HG03432 (cell line): ENCODE measurements around the gene IRF7.
"Not testable (repeated sequence)": the region's sequence is repeated elsewhere in the genome, so short reads cannot be mapped to it uniquely, and the experiment has no call there.

Experiments used
- ATAC-seq: cut with Tn5 transposase; IDR thresholded peaks from one replicate; pipeline ENCODE4 v1.9.1; 2021; ENCODE audit warnings: mild to moderate bottlenecking, moderate library complexity; ENCODE audit not compliant: unreplicated experiment

Gene IRF7

DNA sequence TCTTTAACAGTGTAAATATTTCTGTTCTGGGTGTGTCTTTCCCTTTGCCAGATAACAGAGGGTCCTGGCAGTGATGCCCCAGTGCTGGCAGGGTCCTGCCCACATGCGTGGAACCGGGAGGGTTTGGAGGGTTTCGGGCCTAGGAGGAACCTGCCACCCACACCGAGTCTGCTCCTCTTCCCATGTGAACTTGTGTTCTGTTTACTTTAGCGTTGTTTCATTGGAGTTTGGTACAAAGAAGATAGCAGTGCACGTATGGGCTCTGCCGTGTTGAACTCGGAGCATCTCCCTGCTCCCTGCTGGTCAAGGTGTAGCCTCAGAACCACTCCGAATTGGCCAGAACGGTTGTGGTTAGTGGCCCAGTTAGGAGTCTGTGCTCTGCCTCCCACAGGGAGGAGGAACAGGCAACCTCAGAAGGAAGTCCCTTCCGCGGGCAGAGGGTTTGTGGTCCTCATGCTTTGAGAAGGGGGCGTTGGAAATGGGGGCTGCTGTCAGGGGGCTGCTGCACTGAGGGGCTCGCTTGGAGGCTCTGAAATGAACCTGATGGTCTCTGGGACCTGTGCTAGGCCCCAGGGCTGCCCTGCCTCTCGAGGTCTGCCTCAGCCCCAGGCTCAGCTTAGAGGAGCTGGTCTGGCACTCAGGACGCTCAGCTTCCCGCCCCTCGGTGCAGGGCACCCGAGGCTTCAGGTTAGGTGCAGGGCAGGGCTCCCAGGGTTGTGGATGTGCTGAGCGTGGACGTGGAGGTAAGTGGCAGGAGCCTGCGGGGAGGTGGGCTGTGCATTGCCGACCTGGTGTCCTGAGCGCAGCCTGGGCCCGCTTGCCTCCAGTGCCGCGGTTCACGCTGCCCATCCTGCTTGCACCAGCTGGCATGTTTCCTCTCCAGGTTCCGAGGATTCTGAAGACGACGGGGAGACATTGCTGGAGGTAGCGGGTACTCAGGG lies 29.1 kb downstream of the IRF7 start:
- ATAC-seq: no peak

DNA sequence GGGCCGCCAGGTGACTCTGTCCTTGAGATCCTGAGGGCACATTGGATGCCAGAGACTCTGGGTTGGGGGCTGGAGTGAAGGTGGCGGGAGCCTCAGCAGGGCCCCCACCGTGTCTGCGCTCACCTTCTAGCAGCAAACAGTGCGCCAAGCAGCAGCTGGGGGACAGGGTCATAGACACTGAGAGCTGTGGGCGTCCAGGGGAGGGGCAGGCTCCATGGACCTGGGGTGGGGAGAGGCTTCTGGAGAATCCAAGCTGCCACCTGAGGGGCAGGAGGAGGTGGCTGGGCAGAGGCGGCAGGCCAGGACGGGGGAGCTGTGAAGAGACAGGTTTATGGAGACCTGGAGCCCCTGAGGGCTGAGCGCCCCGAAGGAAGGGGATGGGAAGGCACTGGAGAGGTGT lies 31.5 kb downstream of the IRF7 start:
- no peak for ATAC-seq

DNA sequence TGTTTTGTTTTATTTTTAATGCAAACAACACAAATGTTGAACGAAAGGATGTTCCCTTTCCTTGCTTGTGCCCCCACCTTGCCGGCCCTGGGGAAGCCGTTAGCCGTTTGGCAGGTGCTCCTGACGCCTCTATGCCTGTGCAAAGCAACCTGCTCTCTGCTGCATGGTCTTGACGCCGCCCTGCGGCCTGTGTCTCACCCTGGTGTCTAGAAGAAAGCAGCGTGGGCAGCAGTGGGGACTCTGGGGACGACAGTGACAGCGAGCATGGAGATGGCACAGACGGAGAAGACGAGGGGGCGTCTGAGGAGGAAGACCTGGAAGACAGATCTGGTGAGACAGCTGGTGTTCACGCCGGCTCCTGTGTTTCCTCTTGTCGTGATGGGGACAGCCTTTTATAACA lies 34.0 kb downstream of the IRF7 start:
- ATAC-seq: no peak

DNA sequence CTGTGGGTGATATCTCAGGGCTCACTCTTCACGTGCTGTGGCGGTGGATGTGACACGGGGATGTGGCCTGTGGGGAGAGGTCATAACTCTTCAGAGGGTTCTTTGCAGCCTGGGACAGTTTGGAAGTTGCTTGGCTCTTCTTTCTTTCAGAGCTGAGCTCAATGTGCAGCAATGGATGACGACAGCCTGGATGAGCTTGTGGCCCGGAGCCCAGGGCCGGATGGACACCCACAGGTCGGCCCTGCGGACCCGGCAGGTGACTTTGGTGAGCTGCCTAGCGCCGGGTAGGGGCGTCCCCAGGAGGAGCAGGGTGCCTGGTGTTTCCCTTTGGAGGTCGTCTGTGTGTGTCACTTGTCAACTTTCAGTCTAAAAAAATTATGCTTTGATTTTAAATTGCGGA lies 34.4 kb downstream of the IRF7 start:
- no peak for ATAC-seq

DNA sequence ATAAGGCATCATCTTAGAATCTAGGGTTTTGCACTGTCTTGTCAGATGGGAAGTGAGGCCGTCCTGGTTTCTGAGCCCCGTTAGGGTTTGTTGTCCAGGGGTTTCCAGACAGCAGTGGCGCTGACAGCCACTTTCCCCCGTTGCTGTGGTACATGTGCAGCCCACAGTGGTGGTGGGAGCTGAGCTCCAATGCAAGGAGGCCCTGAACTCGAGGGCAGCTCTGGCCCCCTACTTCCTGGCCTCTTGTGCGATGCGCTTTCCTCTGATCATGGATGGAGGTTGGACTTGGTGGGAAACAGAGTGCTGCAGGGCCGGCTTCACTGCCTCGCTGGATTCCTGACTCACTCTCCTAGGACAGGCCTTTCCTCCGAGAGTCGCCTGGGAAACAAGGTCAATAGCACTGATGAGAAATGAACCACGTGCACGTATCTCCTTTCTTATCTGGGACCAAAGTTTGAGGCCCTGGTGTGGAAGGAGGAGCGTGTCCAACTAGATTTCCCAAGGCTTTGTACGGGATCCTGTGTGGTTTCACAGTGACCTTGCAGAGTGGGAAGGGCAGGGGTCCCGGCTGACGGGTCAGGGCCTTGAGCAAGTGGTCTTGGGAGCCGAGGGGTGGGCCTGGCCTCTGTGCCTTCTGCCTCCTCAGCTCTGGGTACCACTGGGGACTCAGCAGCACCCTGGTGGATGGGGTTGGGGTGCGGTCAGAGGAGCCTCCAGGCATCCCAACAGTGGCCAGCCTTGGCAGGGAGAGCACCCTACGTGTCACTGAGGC lies 35.7 kb downstream of the IRF7 start:
- no peak for ATAC-seq

DNA sequence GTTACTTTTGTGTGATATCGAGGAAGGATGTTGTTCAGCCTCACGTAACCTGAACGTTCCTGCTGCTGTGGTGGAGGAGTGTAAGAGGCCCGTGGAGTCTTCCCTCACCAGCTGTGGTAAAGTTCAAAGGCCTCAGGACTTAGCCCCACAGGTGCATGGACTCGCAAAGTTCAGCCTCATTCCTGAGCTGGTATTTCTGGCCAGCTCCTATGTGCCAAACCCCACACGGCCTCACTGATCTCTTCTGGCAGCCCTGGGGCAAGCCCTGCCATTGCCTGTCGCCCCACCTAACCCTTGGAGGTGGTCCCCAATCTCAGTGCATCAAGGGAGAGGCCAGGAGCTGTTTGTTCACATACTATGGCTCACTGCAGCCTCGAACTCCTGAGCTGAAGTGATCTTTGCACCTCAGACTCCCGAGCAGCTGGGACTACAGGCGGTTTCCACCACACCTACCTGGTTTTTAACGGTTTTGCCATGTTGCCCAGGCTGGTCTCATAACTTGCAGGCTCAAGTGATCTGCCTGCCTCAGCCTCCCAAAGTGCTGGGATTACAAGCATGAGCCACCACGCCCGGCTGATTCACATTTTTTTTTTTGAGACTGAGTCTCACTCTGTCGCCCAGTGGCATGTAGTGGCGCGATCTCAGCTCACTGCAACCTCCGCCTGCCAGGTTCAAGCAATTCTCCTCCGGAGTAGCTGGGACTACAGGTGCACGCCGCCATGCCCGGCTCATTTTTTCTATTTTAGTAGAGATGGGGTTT lies 37.3 kb downstream of the IRF7 start:
- no peak for ATAC-seq

DNA sequence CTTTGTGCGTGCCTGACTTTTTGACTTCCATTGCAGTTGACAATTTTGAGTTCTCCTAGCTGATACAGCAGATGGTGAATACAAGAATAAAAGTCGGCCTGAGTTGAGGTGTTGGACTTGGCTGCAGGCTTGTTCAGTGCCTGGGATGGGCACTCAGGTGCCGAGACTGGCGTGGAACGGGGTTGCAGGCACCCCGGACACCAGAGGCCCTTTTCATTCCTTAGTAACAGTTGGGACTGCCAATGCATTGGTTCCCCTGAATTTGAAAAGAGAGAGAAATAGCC lies 38.2 kb downstream of the IRF7 start:
- no peak for ATAC-seq

DNA sequence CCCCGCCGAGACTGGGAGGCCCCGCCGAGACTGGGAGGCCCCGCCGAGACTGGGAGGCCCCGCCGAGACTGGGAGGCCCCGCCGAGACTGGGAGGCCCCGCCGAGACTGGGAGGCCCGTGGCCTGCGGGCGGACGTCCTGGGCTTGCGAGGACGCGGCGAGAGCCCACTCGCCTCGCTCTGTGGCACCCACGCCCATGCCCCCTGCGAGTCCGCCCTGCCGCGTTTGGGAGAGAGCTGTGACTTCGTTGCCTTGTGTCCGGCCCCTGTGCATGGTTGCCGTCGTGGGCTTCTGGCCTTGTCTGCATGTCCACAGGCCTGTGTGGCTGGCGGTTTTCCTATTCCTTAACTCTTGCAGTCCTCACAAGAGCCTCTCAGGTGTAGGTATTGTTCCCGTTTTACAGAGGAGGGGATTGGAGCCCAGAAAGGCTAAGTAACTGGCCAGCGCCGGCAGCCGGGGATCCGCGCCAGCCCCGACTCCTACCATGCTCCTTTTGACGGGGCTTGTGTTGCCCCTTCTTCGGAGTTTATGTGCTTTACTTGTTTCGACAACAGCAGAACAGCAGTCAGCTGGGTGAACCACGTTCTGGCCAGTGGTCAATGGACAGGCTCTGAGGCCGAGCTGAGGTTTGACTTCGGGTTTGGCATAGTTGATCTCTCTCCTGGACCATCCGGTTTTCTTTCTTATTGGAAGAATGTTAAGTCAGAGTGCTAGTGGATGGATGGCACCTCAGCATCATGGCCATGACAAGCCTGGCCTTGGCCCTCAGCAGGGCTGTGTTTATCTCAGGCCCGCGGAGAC lies 38.7 kb downstream of the IRF7 start:
- ATAC-seq: no peak

DNA sequence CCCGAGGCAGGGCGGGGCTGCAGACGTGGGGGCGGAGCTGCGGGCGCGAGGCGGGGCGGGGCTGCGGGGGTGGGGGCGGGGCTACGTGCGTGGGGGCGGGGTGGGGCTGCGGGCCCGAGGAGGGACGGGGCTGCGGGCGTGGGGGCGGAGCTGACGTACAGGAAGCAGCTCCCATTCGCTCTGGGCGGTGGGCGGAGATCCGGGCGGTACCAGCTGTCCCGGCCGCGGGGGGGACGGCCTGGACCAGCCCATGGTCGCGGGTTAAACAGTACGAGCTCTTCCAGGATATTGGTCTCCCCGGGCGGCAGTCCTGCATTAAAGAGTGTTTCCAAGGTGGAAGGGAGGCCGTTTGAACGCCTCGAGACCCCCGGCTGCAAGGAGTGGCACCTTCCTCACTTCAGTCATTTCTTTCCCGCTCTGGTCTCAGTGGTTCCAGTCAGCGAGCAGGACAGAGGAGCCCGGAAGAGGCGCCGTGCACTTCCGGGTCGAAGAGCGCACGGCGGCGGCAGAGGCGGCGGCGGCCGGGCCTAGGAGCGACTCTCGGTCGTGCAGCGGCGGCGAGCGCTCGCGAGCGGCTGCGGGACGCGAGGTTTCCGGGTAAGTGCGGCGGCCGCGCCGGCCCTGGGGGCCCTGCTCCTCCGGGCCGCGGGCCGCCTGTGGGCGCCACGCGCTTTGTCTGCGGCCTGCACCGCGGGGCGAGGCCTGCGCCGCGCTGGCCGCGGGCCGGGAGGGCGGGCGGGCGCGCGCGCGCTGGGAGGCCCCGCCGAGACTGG lies 39.6 kb downstream of the IRF7 start, which contains the start of gene PHRF1:
TSS of gene PHRF1 (plus strand) at position 475 of the 773 bp plus-strand sequence. CDS start 5,043 bp downstream, outside the sequence.
- ATAC-seq: peak; percentile 83

DNA sequence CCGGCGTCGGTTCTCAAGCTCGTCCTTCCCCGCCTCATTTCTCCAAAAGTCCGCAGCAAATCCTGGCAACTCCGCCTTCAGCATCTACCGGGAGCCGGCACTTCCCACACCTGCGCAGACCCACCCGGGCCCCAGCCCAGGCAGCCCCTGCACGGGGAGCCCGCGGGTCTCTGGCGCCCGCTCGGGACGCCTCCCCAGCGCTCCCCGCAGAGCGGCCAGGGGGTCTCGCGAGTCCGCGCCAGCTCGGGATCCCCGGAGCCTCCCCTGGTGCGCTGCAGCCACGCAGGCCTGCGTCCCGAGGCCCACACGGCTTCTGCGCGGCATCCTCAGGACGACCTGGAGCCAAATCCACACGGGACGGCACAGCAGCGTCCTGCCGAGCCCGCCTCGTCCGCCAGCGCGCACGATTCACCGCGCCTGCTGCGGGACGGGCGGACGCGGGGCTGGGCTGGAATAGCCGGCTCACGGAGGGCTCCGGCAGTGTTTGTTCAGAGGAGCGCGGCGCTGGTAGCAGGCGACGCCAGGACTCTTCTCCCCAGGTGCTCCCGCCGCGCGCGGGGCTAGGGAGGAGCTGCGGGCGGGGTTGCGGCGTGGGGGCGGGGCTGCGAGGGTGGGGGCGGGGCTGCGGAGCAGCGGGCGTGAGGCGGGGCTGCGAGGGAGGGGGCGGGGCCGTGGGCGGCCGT lies 40.3 kb downstream of the IRF7 start:
- peak; percentile 34 for ATAC-seq

DNA sequence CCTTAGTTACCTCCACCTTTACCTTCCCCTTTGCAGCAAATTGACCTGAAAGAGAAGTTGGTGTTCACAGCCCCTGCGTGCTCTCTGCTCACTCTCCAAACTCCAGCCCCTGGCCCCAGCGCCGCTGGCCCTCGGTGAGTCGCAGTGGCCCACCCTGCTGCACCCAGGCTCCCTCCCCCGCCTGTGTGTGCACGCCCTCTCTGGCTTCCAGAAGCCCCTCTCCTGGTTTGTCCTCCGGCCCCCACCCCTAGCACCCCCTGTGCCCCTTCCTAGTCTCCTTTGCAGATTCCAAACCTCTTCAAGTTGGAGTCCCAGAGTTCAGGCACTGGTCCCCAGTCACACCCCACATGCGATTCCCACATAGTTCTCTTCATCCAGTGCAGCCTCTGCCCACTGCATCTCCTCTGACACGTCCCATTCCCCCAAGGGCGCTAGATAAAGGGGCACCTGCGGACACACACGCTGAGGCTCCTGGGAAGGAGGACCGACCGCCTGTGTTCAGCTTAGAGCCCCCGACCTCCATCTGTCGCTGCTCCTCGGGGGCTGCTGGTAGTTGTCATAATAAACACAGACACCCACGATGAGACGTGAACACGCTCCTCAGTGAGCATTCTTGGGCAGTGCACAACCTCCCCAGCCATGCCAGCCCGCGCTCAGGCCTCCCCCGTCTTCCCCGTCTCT lies 41.0 kb downstream of the IRF7 start:
- ATAC-seq: no peak

DNA sequence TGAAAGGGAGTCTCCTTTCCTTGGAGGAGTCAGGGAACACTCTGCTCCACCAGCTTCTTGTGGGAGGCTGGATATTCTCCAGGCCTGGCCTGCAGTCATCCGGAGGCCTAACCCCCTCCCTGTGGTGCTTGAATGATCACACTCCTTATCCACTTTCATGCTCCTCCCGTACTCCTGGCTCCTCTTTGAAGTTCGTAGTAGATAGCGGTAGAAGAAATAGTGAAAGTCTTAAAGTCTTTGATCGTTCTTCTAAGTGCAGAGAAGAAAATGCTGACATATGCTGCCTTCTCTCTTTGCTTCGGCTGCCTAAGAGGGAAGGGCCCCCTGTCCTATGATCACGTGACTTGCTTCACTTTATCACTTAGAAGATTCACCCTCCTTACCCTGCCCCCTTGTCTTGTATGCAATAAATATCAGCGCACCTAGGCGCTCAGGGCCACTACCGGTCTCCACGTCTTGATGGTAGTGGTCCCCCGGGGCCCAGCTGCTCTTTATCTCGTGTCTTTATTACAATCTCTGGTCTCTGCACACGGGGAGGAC lies 41.6 kb downstream of the IRF7 start:
- not testable (repeated sequence) for ATAC-seq

DNA sequence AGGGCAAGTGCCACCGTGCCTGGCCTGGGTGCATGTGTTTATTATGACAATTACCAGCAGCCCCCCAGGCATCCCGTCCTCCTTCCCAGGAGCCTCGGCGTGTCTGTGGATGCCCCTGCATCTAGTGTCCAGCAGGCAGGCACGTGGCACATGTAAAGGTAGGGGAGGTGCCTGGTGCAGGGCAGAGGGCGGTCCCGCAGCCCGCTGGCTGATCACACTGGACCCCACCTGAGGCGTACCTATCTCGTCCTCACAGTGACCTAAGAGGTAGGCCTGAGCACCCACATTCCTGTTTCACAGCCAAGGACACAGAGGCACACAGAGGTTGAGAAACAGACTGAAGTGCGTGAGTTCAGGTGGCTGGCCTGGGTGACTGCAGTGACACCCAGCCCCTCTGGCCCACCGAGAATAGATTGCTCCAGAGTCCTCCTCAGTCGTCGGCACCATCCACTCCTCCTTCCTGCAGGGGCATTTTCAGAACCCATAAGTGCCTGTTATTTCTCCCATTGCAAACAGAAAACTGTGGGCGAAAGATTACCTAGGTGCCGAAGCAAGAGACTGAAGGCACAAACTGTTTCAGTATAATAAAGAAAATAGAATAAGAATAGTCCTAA lies 42.5 kb downstream of the IRF7 start:
- no peak for ATAC-seq

DNA sequence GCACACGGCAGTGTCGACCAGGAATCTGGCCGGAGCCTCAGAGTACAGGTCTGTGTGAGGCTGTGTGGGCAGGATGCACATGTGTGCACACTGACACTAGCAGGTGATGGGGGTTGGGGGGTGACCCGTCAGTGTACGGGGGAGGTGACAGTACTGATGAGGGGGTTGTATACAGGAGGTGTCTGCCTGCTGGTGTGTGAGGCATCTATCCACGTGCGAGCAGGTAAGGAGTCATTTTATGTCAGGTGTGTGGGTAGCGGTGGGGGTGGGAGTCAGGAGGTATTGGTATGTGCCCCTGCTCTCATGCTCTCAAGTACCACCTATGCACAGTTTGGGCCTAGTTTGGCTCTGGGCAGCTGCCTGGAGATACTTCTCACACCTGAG lies 44.0 kb downstream of the IRF7 start:
- no peak for ATAC-seq

DNA sequence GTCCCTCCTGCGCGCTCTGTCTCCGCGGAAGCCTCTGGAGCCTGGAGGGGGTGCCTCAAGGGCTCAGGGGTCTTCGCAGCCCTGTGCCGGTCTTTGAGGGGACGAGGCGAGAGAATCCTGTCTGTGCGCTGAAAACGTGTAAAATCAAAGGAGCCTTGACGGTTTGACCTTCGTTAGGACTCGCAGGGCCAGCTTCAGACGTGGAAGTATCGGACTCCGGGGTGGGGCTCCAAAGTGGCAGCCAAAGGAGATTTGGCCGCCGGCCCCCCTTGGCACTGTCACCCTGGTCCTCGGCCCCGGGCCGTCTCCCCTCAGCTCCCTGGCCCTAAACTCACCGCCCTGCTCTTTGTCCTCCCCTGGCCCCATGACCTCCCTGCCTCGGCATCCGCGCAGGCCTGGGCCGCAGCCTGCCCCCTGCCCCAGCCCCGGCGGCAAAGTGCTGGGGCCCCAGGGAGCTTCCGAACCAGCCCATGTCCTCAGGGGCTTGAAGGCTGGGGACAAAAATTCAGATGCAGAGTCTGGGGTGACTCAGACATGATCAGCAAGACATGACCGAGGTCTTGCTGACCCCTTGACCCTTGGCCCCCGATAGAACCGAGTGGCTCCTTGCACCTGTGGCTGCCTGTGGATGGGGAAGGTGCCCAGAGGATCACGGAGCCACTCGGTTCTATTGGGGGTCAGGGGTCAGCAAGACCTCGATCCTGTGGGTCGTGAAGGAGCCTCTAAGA lies 46.4 kb downstream of the IRF7 start:
- no peak for ATAC-seq

DNA sequence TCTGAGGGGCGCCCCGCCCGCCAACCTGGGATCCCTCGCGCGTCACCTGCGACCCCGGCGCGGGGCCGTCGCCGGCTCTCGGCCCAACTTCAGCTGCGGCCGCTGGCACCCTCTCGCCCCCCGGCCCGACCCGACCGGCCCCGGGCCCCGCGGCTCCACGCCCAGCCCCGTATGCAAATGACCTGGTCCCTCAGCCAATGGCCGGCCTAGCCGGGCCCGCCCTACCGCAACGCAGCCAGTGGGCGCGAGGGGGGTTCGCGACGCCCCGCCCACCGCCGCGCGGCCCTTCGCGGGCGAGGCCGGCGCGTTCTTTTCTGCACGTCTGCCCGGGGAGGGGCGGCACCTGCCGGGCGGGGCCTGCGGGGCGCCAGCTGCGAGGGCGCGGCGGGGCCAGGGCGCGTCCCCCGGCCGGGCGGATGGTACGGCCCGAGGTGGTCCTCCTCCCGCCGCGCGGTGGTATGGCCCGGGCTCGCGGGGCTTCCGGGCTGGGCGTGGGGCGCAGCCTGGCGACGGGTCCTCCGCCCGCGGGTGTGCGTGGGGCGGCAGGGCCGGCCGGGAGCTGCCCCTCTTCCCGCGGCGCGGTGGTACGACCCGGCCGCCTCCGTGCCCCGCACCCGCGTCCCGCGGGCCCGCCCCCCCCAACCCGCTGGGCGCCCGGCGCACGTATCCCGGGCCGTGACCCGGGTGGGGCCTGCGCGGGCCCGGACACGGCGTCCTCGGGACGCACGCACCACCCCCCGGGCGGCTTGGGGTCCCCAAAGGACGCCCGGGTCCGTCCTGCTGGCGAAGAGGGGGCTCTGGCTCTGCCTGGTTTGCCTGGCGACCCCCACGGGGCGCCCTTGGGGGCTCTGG lies 47.2 kb downstream of the IRF7 start:
- peak; percentile 87 for ATAC-seq
